ENCODE results near the gene RFC1. TPM values are rescaled to one million over a fixed set of nuclear protein-coding genes. Genes with fewer than 3 reads are reported as not detected.

Gene RFC1
- polyA plus RNA-seq, 4 donors = 64.4 to 79.9 (median 73.3) TPM

- DNase-seq (ENCODE audit: low read depth in 4 of 4, low spot score in 2 of 4) = no peak
Observed at GRCh38 chr4:39259571-39260330, 106.4 kb downstream of the RFC1 start.

- no peak for DNase-seq (ENCODE audit: low read depth in 4 of 4, low spot score in 2 of 4)
Observed at GRCh38 chr4:39256436-39256835, 109.7 kb downstream of the RFC1 start.

GRCh38 chr4:39255871-39256270 is 110.3 kb downstream of the RFC1 start:
- no peak for DNase-seq (ENCODE audit: low read depth in 4 of 4, low spot score in 2 of 4)

- no peak for DNase-seq (ENCODE audit: low read depth in 4 of 4, low spot score in 2 of 4)
Observed at GRCh38 chr4:39255266-39255665, 110.9 kb downstream of the RFC1 start.

GRCh38 chr4:39243462-39243861 is 122.7 kb downstream of the RFC1 start:
- DNase-seq (ENCODE audit: low read depth in 4 of 4, low spot score in 2 of 4) = no peak

Other genes with a start within 250 kb of the RFC1 start
- gene WDR19, start 183.8 kb downstream of the RFC1 start, polyA plus RNA-seq (ENCODE audit: insufficient read length in 4 of 4) = 100 to 1,000 TPM in 1 of 4 donors, 10 to 100 TPM in 3; 60.8 to 113 (median 87.2) TPM
- gene KLB, start 40.6 kb upstream of the RFC1 start, polyA plus RNA-seq (ENCODE audit: insufficient read length in 4 of 4) = under 1 TPM; 0.11 to 0.40 (median 0.19) TPM
- gene RPL9, start 92.6 kb upstream of the RFC1 start, polyA plus RNA-seq (ENCODE audit: insufficient read length in 4 of 4) = 1,000 to 10,000 TPM in 2 of 4 donors, 100 to 1,000 TPM in 2; 515 to 1,676 (median 967) TPM
- gene LIAS, start 92.7 kb upstream of the RFC1 start, polyA plus RNA-seq (ENCODE audit: insufficient read length in 4 of 4) = 10 to 100 TPM; 20.7 to 36.7 (median 26.1) TPM
- gene UGDH, start 161.1 kb upstream of the RFC1 start, polyA plus RNA-seq (ENCODE audit: insufficient read length in 4 of 4) = 100 to 1,000 TPM in 1 of 4 donors, 10 to 100 TPM in 3; 88.6 to 116 (median 90.3) TPM